Body of pancreas (tissue), 4 donors: Measurements from ENCODE around the gene TAF3.

Experiments used
- POLR2A ChIP-seq, 3 donors: fragments of 450-650 bp; IDR thresholded peaks; one replicate each; pipeline ENCODE4 v1.6.1; 2016; ENCODE audit warnings: antibody characterized with exemption in 3 of 3, mild to moderate bottlenecking in 2 of 3
- TF ChIP-seq, protein P1 (sequence below), 7 experiments: fragments of 450-650 bp in 4 of 7; fragments of 200-600 bp in 3 of 7; sonication (generic) in 3 of 7; IDR thresholded peaks; one replicate each; pipeline ENCODE4 v1.5.1; 2016 to 2019; ENCODE audit warnings: antibody characterized with exemption in 7 of 7

- TF ChIP-seq, protein P1, sequence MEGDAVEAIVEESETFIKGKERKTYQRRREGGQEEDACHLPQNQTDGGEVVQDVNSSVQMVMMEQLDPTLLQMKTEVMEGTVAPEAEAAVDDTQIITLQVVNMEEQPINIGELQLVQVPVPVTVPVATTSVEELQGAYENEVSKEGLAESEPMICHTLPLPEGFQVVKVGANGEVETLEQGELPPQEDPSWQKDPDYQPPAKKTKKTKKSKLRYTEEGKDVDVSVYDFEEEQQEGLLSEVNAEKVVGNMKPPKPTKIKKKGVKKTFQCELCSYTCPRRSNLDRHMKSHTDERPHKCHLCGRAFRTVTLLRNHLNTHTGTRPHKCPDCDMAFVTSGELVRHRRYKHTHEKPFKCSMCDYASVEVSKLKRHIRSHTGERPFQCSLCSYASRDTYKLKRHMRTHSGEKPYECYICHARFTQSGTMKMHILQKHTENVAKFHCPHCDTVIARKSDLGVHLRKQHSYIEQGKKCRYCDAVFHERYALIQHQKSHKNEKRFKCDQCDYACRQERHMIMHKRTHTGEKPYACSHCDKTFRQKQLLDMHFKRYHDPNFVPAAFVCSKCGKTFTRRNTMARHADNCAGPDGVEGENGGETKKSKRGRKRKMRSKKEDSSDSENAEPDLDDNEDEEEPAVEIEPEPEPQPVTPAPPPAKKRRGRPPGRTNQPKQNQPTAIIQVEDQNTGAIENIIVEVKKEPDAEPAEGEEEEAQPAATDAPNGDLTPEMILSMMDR (IDR thresholded peaks at IDR 0.05), result no peak
- TF ChIP-seq POLR2A (IDR thresholded peaks at IDR 0.05), result no peak
Measured at GRCh38 chr10:7857262-7857661, 39.0 kb downstream of the TAF3 start.
